ENCODE measurements around the gene FLOT2. TPM values are rescaled to one million over a fixed set of nuclear protein-coding genes. Genes with fewer than 3 reads are reported as not detected.

Gene FLOT2
- polyA plus RNA-seq, 1 of the 3 experiments (the other 2 are of a cell fraction) = 105 TPM

GRCh38 chr17:28860363-28860808 lies 37.1 kb downstream of the FLOT2 start (continued):
- TF ChIP-seq REST (IDR thresholded peaks at IDR 0.05; ENCODE audit: low read depth, low read length) = no peak
- TF ChIP-seq SMC3 (IDR thresholded peaks at IDR 0.05; ENCODE audit: low read depth, low read length) = no peak

- H3F3A ChIP-seq (replicated peaks; ENCODE audit: insufficient read depth) = no peaks in the 10 kb centered on the region
- no peak overlapping the region for H3K4me3 ChIP-seq (ENCODE audit: low read depth in 2 of 2, low read length in 1 of 2)
- no peaks in the 10 kb centered on the region for H3K9me3 ChIP-seq
- no peak for TF ChIP-seq YY1 (IDR thresholded peaks at IDR 0.05; ENCODE audit: low read depth)
- no peak for TF ChIP-seq ELF1 (IDR thresholded peaks at IDR 0.05)
- TF ChIP-seq FOSL2 (IDR thresholded peaks at IDR 0.05; ENCODE audit: borderline replicate concordance, low read depth) = no peak
- TF ChIP-seq RFX5 (IDR thresholded peaks at IDR 0.05; ENCODE audit: low read length) = no peak
- TF ChIP-seq GATA2 (CRISPR knock-in tag; IDR thresholded peaks at IDR 0.05) = no peak
- TF ChIP-seq RAD21 (IDR thresholded peaks at IDR 0.05; ENCODE audit: low read length) = no peak
- no peak for TF ChIP-seq MEF2A (IDR thresholded peaks at IDR 0.05; ENCODE audit: borderline replicate concordance, low read depth)
- no peak for TF ChIP-seq RXRA (IDR thresholded peaks at IDR 0.05; ENCODE audit: borderline replicate concordance, low read depth)
- no peak for TF ChIP-seq USF2 (IDR thresholded peaks at IDR 0.05; ENCODE audit: borderline replicate concordance, low read depth, low read length)
- 42% methylated on average over 2 of the region's 2 CpGs for WGBS (ENCODE audit: low lambda C conversion rate)
- H3K27me3 ChIP-seq (ENCODE audit: insufficient read depth) = no peaks in the 10 kb centered on the region
- no peaks in the 10 kb centered on the region for H4K20me1 ChIP-seq (ENCODE audit: insufficient read depth)
- ChIA-PET CTCF (interaction anchor here (1.0 to 1.5 kb wide), 3 partner anchors 10 to 132 kb away, joined by 3 to 5 read pairs (median 4); no protein-coding TSS in a partner anchor), POLR2A (interaction anchor here (0.5 kb wide), 1 partner anchor 11 kb away, joined by 3 read pairs; no protein-coding TSS in a partner anchor)
- H3K9ac ChIP-seq = no peak overlapping the region
- peaks cover 0 to 5% of the 10 kb centered on the region in 2 experiments; a peak in 2 of 4 replicates for H3K4me1 ChIP-seq (ENCODE audit: control insufficient read depth in 1 of 2, insufficient read depth in 2 of 2, low read depth in 1 of 2, low read length in 1 of 2)
- no peak overlapping the region for H3K4me2 ChIP-seq
- DNase-seq = no peak
- peaks cover 14% of the 10 kb centered on the region for H3K79me2 ChIP-seq (ENCODE audit: insufficient read depth)
- peaks cover 7 to 28% of the 10 kb centered on the region in 2 experiments for H3K36me3 ChIP-seq (replicated peaks in 1 of 2; ENCODE audit: control insufficient read depth in 1 of 2, insufficient read depth in 2 of 2, low read length in 1 of 2)
- no peak overlapping the region for H2AFZ ChIP-seq (ENCODE audit: low read depth)
- H3K9me2 ChIP-seq = no peaks in the 10 kb centered on the region
- H3K27ac ChIP-seq (ENCODE audit: low read depth in 2 of 2, low read length in 1 of 2) = no peak overlapping the region
These were observed 38.7 kb downstream of the FLOT2 start for GRCh38 chr17:28858801-28859355.
